Fibroblast of skin of right quadriceps (primary cell): Measurements from ENCODE around the gene TEX19.
"Not testable (repeated sequence)": the region's sequence is repeated elsewhere in the genome, so short reads cannot be mapped to it uniquely, and the experiment has no call there.

Experiments used
- DNase-seq: peaks from one replicate; pipeline ENCODE4 v3.0.0-alpha.2; 2013

TEX19 gene

GRCh38 chr17:82392209-82392920, 33.3 kb downstream of the TEX19 start:
- no peak for DNase-seq

GRCh38 chr17:82392941-82393340, 33.9 kb downstream of the TEX19 start:
- no peak for DNase-seq

- no peak for DNase-seq
These were observed 35.2 kb downstream of the TEX19 start for GRCh38 chr17:82394278-82394677.

GRCh38 chr17:82396601-82397435, 37.8 kb downstream of the TEX19 start:
- DNase-seq = peak; percentile 98

- DNase-seq = no peak
These were observed 38.6 kb downstream of the TEX19 start for GRCh38 chr17:82397449-82398335.

- peak; percentile 96 for DNase-seq
These were observed 40.0 kb downstream of the TEX19 start for GRCh38 chr17:82399041-82399441.

- DNase-seq = no peak
These were observed 40.6 kb downstream of the TEX19 start for GRCh38 chr17:82399601-82400101.

GRCh38 chr17:82400206-82400605, 41.2 kb downstream of the TEX19 start:
- DNase-seq = peak; percentile 28

GRCh38 chr17:82400830-82401229, 41.8 kb downstream of the TEX19 start:
- peak; percentile 35 for DNase-seq

- no peak for DNase-seq
These were observed 43.8 kb downstream of the TEX19 start for GRCh38 chr17:82402865-82403264.

GRCh38 chr17:82403662-82404660, 44.9 kb downstream of the TEX19 start:
- no peak for DNase-seq

- DNase-seq = no peak
These were observed 46.0 kb downstream of the TEX19 start for GRCh38 chr17:82405051-82405450.

- no peak for DNase-seq
These were observed 47.2 kb downstream of the TEX19 start for GRCh38 chr17:82406131-82406671.

- DNase-seq = no peak
These were observed 48.2 kb downstream of the TEX19 start for GRCh38 chr17:82407255-82407654.

GRCh38 chr17:82408288-82408937, 49.4 kb downstream of the TEX19 start:
- no peak for DNase-seq

- DNase-seq = no peak
These were observed 49.9 kb downstream of the TEX19 start for GRCh38 chr17:82408938-82409318.

GRCh38 chr17:82410014-82410716, 51.1 kb downstream of the TEX19 start:
- no peak for DNase-seq

- no peak for DNase-seq
These were observed 52.5 kb downstream of the TEX19 start for GRCh38 chr17:82411396-82412053.

GRCh38 chr17:82412081-82412480, 53.0 kb downstream of the TEX19 start:
- not testable (repeated sequence) for DNase-seq
